Measurements from ENCODE around the gene SLIT1. TPM values are rescaled to one million over a fixed set of nuclear protein-coding genes. Genes with fewer than 3 reads are reported as not detected.

The SLIT1 gene
- total RNA-seq, 6 experiments from 2014 or later, result 0.04 to 0.29 (median 0.12) TPM; not detected in 1

GRCh38 chr10:97079448-97079847 is 106.3 kb downstream of the SLIT1 start:
- TF ChIP-seq POLR2A (IDR thresholded peaks at IDR 0.05) (no peak), CTCF (IDR thresholded peaks at IDR 0.05) (no peak)
- DNase-seq (no peak), ATAC-seq (no peak)
- intact Hi-C loops (cut with DNase I), result loop anchor here (10.0 kb wide), 1 partner anchor 125 kb away; no protein-coding TSS in a partner anchor
- H3K27ac ChIP-seq, result no peak overlapping the region
- H3K4me1 ChIP-seq, result no peaks in the 10 kb centered on the region
- no peaks in the 10 kb centered on the region for H3K36me3 ChIP-seq
- WGBS (ENCODE audit: insufficient coverage, low coverage, low lambda C conversion rate, missing lambda C conversion rate), result 48% methylated on average over 2 of the region's 3 CpGs
- no peaks in the 10 kb centered on the region for H3K27me3 ChIP-seq
- H3K4me3 ChIP-seq, result no peak overlapping the region
- H3K9me3 ChIP-seq, result no peaks in the 10 kb centered on the region

GRCh38 chr10:97078938-97079445 is 106.8 kb downstream of the SLIT1 start:
- no peak for ATAC-seq
- Histone ChIP-seq H3K27me3 (no peaks in the 10 kb centered on the region), H3K4me3 (no peak overlapping the region), H3K36me3 (no peaks in the 10 kb centered on the region), H3K4me1 (no peaks in the 10 kb centered on the region), H3K27ac (no peak overlapping the region), H3K9me3 (no peaks in the 10 kb centered on the region)
- TF ChIP-seq CTCF (IDR thresholded peaks at IDR 0.05), result no peak
- TF ChIP-seq POLR2A (IDR thresholded peaks at IDR 0.05), result no peak
- intact Hi-C loops (cut with DNase I), result loop anchor here (10.0 kb wide), 1 partner anchor 126 kb away; no protein-coding TSS in a partner anchor
- WGBS (ENCODE audit: insufficient coverage, low coverage, low lambda C conversion rate, missing lambda C conversion rate), result 100% methylated on average over 1 of the region's 2 CpGs
- DNase-seq, result no peak

GRCh38 chr10:97078261-97078937 is 107.4 kb downstream of the SLIT1 start:
- 68% methylated on average over 10 of the region's 14 CpGs for WGBS (ENCODE audit: insufficient coverage, low coverage, low lambda C conversion rate, missing lambda C conversion rate)
- Histone ChIP-seq H3K4me1 (no peaks in the 10 kb centered on the region), H3K27ac (no peak overlapping the region), H3K36me3 (no peaks in the 10 kb centered on the region), H3K27me3 (no peaks in the 10 kb centered on the region), H3K4me3 (no peak overlapping the region), H3K9me3 (no peaks in the 10 kb centered on the region)
- no peak for ATAC-seq
- intact Hi-C loops (cut with DNase I), result loop anchor here (10.0 kb wide), 1 partner anchor 126 kb away; no protein-coding TSS in a partner anchor
- DNase-seq, result no peak
- TF ChIP-seq CTCF (IDR thresholded peaks at IDR 0.05) (no peak), POLR2A (IDR thresholded peaks at IDR 0.05) (no peak)

GRCh38 chr10:97076781-97077180 is 109.0 kb downstream of the SLIT1 start:
- ATAC-seq, result no peak
- 45% methylated on average over 6 of the region's 6 CpGs for WGBS (ENCODE audit: insufficient coverage, low coverage, low lambda C conversion rate, missing lambda C conversion rate)

More at GRCh38 chr10:97076781-97077180, 109.0 kb downstream of the SLIT1 start:
- Histone ChIP-seq H3K27me3 (no peaks in the 10 kb centered on the region), H3K27ac (no peak overlapping the region), H3K4me3 (no peak overlapping the region), H3K36me3 (no peaks in the 10 kb centered on the region), H3K4me1 (no peaks in the 10 kb centered on the region), H3K9me3 (no peaks in the 10 kb centered on the region)
- DNase-seq, result no peak
- intact Hi-C loops (cut with DNase I), result loop anchor here (10.0 kb wide), 1 partner anchor 128 kb away; no protein-coding TSS in a partner anchor
- no peak for TF ChIP-seq CTCF (IDR thresholded peaks at IDR 0.05)
- no peak for TF ChIP-seq POLR2A (IDR thresholded peaks at IDR 0.05)
